Astrocyte (in vitro differentiated cells and primary cell): ENCODE measurements around the gene NET1.

Source experiments
- CTCF ChIP-seq: IDR thresholded peaks from 2 replicates; pipeline ENCODE4 v1.5.1; 2011; ENCODE audit warnings: low read depth, mild to moderate bottlenecking, inconsistent platforms, low read length, moderate library complexity; ENCODE audit not compliant: insufficient read depth
- EZH2 ChIP-seq: IDR thresholded peaks from 2 replicates; pipeline ENCODE4 v1.6.1; 2012; ENCODE audit warnings: mild to moderate bottlenecking, low read length, inconsistent platforms; ENCODE audit not compliant: insufficient read depth

GRCh38 chr10:5393529-5393928 is 18.8 kb upstream of the NET1 start:
- TF ChIP-seq CTCF, result no peak
- TF ChIP-seq EZH2, result no peak
